Mammary epithelial cell (primary cell): Measurements from ENCODE around the gene NOX1.

Source experiments
- CTCF ChIP-seq, 2 donors: IDR thresholded peaks in 1 of 2; conservative IDR thresholded peaks in 1 of 2; 2 replicates each; pipeline ENCODE4 v1.5.1; 2011 to 2012; ENCODE audit warnings: inconsistent platforms in 2 of 2, low read length in 2 of 2, mild to moderate bottlenecking in 2 of 2, control low read depth in 1 of 2, low read depth in 1 of 2; ENCODE audit not compliant: insufficient read depth in 1 of 2; ENCODE audit errors: extremely low read depth in 1 of 2
- EZH2 ChIP-seq: IDR thresholded peaks from 2 replicates; pipeline ENCODE4 v1.6.1; 2012; ENCODE audit warnings: low read length, inconsistent platforms, borderline replicate concordance

- TF ChIP-seq CTCF (conservative IDR thresholded peaks at IDR 0.05 in 1 of 2, IDR thresholded peaks at IDR 0.05 in 1 of 2; ENCODE audit: extremely low read depth in 1 of 2, insufficient read depth in 1 of 2, low read depth in 1 of 2, low read length in 2 of 2), result no peak
- TF ChIP-seq EZH2, result no peak
Observed at GRCh38 chrX:100868273-100868672, 5.9 kb downstream of the NOX1 start.
